Activated naive CD4-positive, alpha-beta T cell treated with anti-CD3 and anti-CD28 coated beads, Interleukin-2, amount 10 ng/mL, durations not matched to agents 7 days and 5 days (primary cell): Measurements from ENCODE around the gene TPMT.
"Not testable (repeated sequence)": the region's sequence is repeated elsewhere in the genome, so short reads cannot be mapped to it uniquely, and the experiment has no call there.

Experiments
- CTCF ChIA-PET: fragments of 350-600 bp; sonication (Branson Sonifier 250); formaldehyde crosslinking; loops from one replicate; lab custom pipeline; 2021; ENCODE audit warnings: antibody characterized with exemption; lab: Charles Lee
- DNase-seq: peaks from one replicate; pipeline ENCODE4 v3.0.0-alpha.2; 2020
- H3K27ac Mint-ChIP-seq: one replicate; pipeline ENCODE4 v1.8.0; 2021; ENCODE audit warnings: mild to moderate bottlenecking, moderate library complexity, mixed read lengths
- H3K27me3 Mint-ChIP-seq: one replicate; pipeline ENCODE4 v1.8.0; 2021; ENCODE audit warnings: mild to moderate bottlenecking, mixed read lengths
- H3K36me3 Mint-ChIP-seq: one replicate; pipeline ENCODE4 v1.8.0; 2021; ENCODE audit warnings: mixed read lengths
- H3K4me1 Mint-ChIP-seq: one replicate; pipeline ENCODE4 v1.8.0; 2021; ENCODE audit warnings: mixed read lengths
- H3K4me3 Mint-ChIP-seq: one replicate; pipeline ENCODE4 v1.8.0; 2021; ENCODE audit warnings: mild to moderate bottlenecking, moderate library complexity, mixed read lengths
- H3K9me3 Mint-ChIP-seq: one replicate; pipeline ENCODE4 v1.8.0; 2021; ENCODE audit warnings: mixed read lengths

Gene TPMT

GRCh38 chr6:18154507-18155149, at the start of gene TPMT:
TSS of gene TPMT (minus strand) at chr6:18155077. CDS start at chr6:18149127, 5,950 bp downstream.
- Mint-ChIP-seq H3K4me3 (peak within 1 kb of the TSS; percentile 98), H3K27me3 (peaks cover 9% of the 10 kb centered on the region), H3K9me3 (no peaks in the 10 kb centered on the region), H3K36me3 (peaks cover 5% of the 10 kb centered on the region), H3K4me1 (peaks cover 30% of the 10 kb centered on the region), H3K27ac (peak within 1 kb of the TSS; percentile 94)
- DNase-seq: no peak
- CTCF ChIA-PET: no interaction called here

DNA sequence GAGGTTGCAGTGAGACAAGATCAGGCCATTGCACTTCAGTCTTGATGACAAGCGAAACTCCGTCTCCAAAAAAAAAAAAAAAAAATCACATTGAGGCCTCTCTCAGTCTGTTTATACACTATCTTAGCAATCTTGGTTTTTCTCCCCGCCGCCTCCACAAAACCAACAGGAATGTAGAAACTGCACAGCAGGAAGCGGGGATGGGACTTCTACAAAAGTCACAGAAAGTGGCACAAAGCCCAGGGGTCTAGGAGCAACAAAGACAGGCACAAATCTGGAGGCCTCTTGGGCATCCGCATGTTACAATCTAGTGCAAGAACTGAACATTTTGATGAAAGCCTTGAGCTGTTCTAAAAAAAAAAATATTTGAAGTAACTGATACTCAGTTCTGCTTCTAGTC, 48.9 kb upstream of the TPMT start:
- Mint-ChIP-seq H3K36me3 (peaks cover 4% of the 10 kb centered on the region), H3K9me3 (no peaks in the 10 kb centered on the region)
- CTCF ChIA-PET: no interaction called here

DNA sequence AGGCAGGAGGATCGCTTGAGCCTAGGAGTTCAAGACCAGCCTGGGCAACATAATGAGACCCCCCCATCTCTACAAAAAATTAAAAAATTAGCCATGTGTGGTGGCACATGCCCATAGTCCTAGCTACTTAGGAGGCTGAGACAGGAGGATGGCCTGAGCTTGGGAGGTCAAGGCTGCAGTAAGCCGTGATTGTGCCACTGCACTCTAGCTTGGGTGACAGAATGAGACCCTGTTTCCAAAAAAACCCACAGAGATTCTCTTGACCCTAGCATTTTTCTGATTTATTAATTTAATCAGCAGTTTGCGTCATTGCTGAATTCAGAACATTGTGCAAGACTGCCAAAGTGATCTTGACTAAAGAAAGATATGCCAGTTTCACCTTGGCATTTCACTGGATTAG, 37.1 kb upstream of the TPMT start:
- Mint-ChIP-seq H3K27ac (no peak overlapping the region), H3K9me3 (no peaks in the 10 kb centered on the region), H3K4me3 (no peak overlapping the region), H3K36me3 (no peaks in the 10 kb centered on the region), H3K4me1 (no peaks in the 10 kb centered on the region), H3K27me3 (no peaks in the 10 kb centered on the region)
- DNase-seq: no peak
- CTCF ChIA-PET: no interaction called here

More for the DNA sequence above, 48.9 kb upstream of the TPMT start:
- DNase-seq: no peak
- no peaks in the 10 kb centered on the region for H3K27me3 Mint-ChIP-seq
- no peak overlapping the region for H3K4me3 Mint-ChIP-seq
- H3K4me1 Mint-ChIP-seq: no peaks in the 10 kb centered on the region
- H3K27ac Mint-ChIP-seq: no peak overlapping the region

DNA sequence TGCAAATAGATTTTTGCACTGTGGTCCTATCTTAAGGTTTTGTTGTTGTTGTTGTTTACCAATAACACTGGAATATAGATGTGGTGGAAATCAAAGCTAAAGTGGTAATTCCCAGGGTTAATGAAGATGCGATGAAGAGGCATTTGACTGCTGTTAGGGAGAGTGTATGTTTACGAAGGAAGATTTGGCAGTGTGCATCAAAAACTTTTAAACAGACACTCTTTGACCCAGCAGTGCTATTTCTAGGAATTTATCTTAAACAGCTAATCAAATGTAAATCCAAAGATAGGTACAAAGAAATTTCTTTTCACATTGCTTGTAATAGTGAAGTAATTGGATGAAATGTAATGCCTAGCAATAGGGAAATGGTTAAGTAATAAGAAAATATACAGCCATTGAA, 34.3 kb upstream of the TPMT start:
- CTCF ChIA-PET: no interaction called here
- no peaks in the 10 kb centered on the region for H3K27me3 Mint-ChIP-seq
- no peak overlapping the region for H3K4me3 Mint-ChIP-seq
- no peaks in the 10 kb centered on the region for H3K36me3 Mint-ChIP-seq
- peaks cover 3% of the 10 kb centered on the region for H3K4me1 Mint-ChIP-seq
- no peak overlapping the region for H3K27ac Mint-ChIP-seq
- no peak for DNase-seq
- no peaks in the 10 kb centered on the region for H3K9me3 Mint-ChIP-seq

DNA sequence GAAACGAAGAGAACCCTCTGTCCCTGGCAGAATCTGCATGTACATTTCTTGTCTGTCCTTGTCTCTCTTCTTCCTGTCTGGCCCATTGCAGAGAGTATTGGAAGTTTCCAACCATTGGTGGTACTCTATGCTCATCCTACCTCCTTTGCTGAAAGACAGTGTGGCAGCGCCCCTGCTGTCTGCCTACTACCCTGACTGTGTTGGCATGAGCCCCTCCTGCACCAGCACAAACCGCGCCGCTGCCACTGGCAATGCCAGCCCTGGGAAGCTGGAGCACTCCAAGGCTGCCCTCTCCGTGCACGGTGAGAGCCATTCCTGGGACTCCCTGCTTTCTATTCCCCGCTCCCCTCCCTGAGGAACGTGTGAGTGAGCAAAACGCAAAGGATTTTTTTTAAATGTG, 32.8 kb upstream of the TPMT start:
- Mint-ChIP-seq H3K4me3 (no peak overlapping the region), H3K27ac (no peak overlapping the region), H3K36me3 (peaks cover 3% of the 10 kb centered on the region), H3K9me3 (no peaks in the 10 kb centered on the region), H3K27me3 (no peaks in the 10 kb centered on the region), H3K4me1 (peaks cover 3% of the 10 kb centered on the region)
- CTCF ChIA-PET: no interaction called here
- no peak for DNase-seq

DNA sequence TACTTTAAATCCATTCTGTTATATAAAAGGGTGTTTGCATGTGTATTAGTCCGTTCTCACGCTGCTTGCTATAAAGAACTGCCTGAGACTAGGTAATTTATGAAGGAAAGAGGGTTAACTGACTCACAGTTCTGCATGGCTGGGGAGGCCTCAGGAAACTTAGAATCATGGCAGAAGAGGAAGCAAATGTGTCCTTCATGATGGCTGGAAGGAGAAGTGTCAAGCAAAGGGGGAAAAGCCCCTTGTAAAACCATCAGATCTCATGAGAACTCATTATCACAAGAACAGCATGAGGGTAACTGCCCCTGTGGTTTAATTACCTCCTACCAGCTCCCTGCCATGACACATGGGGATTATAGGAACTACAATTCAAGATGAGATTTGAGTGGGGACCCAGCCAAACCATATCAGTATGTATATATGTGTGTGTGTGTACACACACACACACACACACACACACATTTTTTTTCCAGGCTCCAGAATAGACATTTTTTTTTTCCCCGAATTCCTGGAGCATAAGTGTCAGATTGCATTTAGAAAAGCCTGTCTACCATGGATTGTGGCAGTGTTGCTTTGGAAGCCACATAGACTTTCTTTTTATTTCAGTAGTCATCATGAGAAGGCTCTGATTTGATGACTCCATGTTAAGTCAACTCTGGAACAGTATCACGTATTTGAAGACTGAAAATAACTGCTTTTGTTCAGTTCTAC, 31.8 kb upstream of the TPMT start:
- DNase-seq: no peak
- Mint-ChIP-seq H3K27ac (no peak overlapping the region), H3K36me3 (peaks cover 5% of the 10 kb centered on the region), H3K4me1 (peaks cover 3% of the 10 kb centered on the region), H3K9me3 (no peaks in the 10 kb centered on the region), H3K4me3 (no peak overlapping the region), H3K27me3 (no peaks in the 10 kb centered on the region)
- CTCF ChIA-PET: no interaction called here

GRCh38 chr6:18186033-18186432, 31.2 kb upstream of the TPMT start:
- no peak overlapping the region for H3K27ac Mint-ChIP-seq
- no peak for DNase-seq
- no peak overlapping the region for H3K4me3 Mint-ChIP-seq
- peaks cover 3% of the 10 kb centered on the region for H3K4me1 Mint-ChIP-seq
- CTCF ChIA-PET: no interaction called here
- H3K27me3 Mint-ChIP-seq: no peaks in the 10 kb centered on the region
- H3K36me3 Mint-ChIP-seq: peaks cover 5% of the 10 kb centered on the region
- H3K9me3 Mint-ChIP-seq: no peaks in the 10 kb centered on the region

DNA sequence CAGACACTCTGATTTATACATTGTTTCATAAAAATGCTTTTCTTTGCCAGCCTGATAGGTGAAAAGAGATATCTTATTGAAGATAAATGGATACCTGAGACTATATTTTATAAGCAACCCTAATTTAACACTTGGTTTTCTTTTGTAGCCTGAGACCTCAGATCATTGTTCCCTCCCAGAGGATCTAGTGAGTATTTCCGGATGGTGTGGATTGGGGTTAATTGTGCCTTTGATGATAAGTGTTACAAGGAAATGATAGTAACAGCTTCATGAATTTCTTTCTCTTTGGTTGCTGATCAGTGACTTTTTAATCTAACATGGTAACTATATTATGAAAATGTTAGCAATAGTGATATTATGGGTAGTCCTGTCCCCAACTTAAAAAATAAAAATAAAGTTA, 30.7 kb upstream of the TPMT start:
- no peaks in the 10 kb centered on the region for H3K9me3 Mint-ChIP-seq
- peaks cover 7% of the 10 kb centered on the region for H3K36me3 Mint-ChIP-seq
- H3K27me3 Mint-ChIP-seq: no peaks in the 10 kb centered on the region
- H3K4me1 Mint-ChIP-seq: peaks cover 3% of the 10 kb centered on the region
- no peak overlapping the region for H3K27ac Mint-ChIP-seq
- H3K4me3 Mint-ChIP-seq: no peak overlapping the region
- DNase-seq: no peak
- CTCF ChIA-PET: no interaction called here

- CTCF ChIA-PET: no interaction called here
- Mint-ChIP-seq H3K4me1 (peaks cover 3% of the 10 kb centered on the region), H3K27ac (no peak overlapping the region), H3K36me3 (peaks cover 11% of the 10 kb centered on the region), H3K4me3 (no peak overlapping the region), H3K27me3 (no peaks in the 10 kb centered on the region), H3K9me3 (no peaks in the 10 kb centered on the region)
- DNase-seq: no peak
These were observed 28.9 kb upstream of the TPMT start for GRCh38 chr6:18183766-18184165.

GRCh38 chr6:18182568-18182967, 27.7 kb upstream of the TPMT start:
- no peaks in the 10 kb centered on the region for H3K9me3 Mint-ChIP-seq
- CTCF ChIA-PET: no interaction called here
- DNase-seq: no peak
- peaks cover 3% of the 10 kb centered on the region for H3K4me1 Mint-ChIP-seq
- no peak overlapping the region for H3K4me3 Mint-ChIP-seq
- peaks cover 14% of the 10 kb centered on the region for H3K36me3 Mint-ChIP-seq
- H3K27me3 Mint-ChIP-seq: no peaks in the 10 kb centered on the region
- no peak overlapping the region for H3K27ac Mint-ChIP-seq

DNA sequence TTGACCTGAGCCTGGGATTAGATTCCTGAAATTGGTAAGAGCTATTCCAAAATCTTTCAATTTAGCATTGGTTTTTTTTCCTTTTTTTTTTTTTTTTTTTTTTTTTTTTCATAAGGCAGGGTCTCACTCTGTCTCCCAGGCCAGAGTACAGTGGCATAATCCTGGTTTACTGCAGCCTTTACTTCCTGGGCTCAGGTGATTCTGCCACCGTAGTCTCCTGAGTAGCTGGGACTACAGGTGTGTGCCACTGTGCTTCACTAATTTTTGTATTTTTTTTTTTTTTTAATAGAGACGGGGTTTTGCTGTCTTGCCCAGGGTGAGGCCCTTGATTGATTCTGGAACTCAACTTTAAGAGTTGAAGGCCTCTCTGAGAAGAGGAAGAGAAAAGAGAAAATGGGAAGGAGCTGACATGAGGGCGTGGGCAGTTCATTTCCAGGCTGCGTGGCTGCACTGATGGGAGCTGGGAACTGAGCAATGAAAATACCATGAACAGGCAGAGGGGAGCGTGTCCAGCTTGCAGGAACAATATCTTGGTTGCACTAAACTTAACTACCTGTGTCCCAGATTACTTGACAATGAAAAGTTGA, 25.0 kb upstream of the TPMT start:
- Mint-ChIP-seq H3K27me3 (no peaks in the 10 kb centered on the region), H3K36me3 (peaks cover 21% of the 10 kb centered on the region), H3K4me3 (no peak overlapping the region), H3K9me3 (no peaks in the 10 kb centered on the region), H3K27ac (no peak overlapping the region), H3K4me1 (peaks cover 3% of the 10 kb centered on the region)
- CTCF ChIA-PET: no interaction called here
- no peak for DNase-seq

- no peak overlapping the region for H3K4me3 Mint-ChIP-seq
- H3K27me3 Mint-ChIP-seq: no peaks in the 10 kb centered on the region
- H3K36me3 Mint-ChIP-seq: peaks cover 24% of the 10 kb centered on the region
- DNase-seq: no peak
- no peaks in the 10 kb centered on the region for H3K9me3 Mint-ChIP-seq
- CTCF ChIA-PET: no interaction called here
- H3K27ac Mint-ChIP-seq: no peak overlapping the region
- peaks cover 3% of the 10 kb centered on the region for H3K4me1 Mint-ChIP-seq
These were observed 24.2 kb upstream of the TPMT start for GRCh38 chr6:18178960-18179615.

DNA sequence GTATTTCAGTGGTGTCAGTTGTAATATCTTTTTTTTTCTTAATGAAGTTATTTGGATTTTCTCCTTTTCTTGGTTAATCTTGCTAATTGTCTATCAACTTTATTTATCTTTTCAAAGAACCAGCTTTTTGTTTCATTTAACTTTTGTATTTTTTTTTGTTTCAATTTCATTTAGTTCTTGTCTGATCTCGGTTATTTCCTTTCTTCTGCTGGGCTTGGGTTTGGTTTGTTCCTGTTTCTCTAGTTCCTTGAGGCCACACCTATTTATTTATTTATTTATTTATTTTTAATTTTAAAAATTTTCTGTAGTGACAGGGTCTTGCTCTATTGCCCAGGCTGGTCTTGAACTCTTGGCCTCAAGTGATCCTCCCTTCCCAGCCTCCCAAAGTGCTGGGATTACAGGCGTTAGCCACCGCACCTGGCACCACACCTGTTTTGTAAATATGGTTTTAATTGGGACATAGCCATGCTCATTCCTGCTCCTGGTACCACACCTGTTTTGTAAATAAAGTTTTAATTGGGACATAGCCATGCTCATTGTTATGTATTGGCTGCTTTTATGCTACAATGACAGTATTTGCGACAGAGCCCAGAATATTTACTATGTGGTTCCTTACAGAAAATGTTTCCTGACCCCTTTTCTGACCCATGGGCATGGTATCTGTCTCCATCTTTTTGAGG, 22.5 kb upstream of the TPMT start:
- CTCF ChIA-PET: no interaction called here
- Mint-ChIP-seq H3K27me3 (no peaks in the 10 kb centered on the region), H3K9me3 (no peaks in the 10 kb centered on the region), H3K27ac (no peak overlapping the region), H3K4me1 (peaks cover 3% of the 10 kb centered on the region), H3K4me3 (no peak overlapping the region), H3K36me3 (peaks cover 24% of the 10 kb centered on the region)
- no peak for DNase-seq

DNA sequence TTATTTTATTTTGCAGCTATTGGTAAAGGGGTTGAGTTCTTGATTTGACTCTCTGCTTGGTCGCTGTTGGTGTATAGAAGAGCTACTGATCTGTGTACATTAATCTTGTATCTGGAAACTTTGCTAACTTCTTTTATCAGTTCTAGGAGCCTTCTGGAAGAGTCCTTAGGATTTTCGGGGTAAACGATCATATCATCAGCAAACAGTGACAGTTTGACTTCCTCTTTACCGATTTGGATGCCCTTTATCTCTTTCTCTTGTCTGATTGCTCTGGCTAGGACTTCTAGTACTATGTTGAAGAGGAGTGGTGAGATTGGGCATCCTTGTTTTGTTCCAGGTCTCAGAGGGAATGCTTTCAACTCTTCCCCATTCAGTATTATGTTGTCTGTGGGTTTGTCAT, 21.3 kb upstream of the TPMT start:
- peaks cover 27% of the 10 kb centered on the region for H3K36me3 Mint-ChIP-seq
- DNase-seq, H3K4me1 Mint-ChIP-seq, H3K27me3 Mint-ChIP-seq, H3K9me3 Mint-ChIP-seq, CTCF ChIA-PET, H3K27ac Mint-ChIP-seq, H3K4me3 Mint-ChIP-seq: not testable (repeated sequence)
